Measurements from ENCODE around the gene SLC4A1AP. TPM values are rescaled to one million over a fixed set of nuclear protein-coding genes. Genes with fewer than 3 reads are reported as not detected.
A peak's percentile ranks its signal among the peaks of the same experiment; 100 is the strongest.

SLC4A1AP gene
- total and polyA plus RNA-seq, 2 of the 13 experiments (the other 11 are each of a cell fraction or from before 2014, with no cell fraction given) = 15.3 to 44.6 TPM

DNA sequence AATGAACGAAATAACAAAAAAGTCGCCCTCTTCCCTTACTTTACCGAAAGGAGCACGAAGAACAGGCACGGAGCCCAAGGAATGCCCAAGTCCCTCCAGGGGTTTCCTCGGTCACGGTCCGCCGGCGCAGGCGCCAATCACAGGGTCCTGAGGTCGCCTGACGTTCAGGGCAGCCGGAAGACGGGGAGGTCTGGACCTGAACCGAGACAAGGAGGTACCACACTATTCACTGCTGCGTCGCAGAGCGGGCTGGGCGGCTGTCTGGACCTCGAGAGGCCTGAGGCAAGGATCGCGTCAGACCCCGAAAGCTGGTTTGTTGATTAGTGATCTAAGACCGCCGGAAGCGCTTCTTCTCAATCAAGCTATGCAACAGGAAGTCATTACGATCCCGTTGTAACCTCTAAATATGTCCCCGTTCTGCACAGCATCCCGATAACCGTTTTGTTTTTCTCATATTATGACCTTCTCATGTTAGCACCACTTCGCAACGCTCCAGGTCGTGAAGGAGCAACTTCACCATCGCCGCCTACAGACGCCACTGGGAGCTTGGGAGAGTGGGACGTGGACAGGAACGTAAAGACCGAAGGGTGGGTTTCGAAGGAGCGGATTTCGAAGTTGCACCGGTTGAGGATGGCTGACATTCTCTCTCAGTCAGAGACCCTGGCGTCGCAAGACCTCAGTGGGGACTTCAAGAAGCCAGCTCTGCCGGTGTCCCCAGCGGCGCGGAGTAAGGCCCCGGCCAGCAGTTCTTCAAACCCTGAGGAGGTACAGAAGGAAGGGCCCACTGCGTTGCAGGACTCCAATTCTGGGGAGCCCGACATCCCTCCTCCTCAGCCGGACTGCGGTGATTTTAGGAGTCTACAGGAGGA, at the start of gene SLC4A1AP, which contains the start of gene SUPT7L (continued):
- TF ChIP-seq, protein P1, sequence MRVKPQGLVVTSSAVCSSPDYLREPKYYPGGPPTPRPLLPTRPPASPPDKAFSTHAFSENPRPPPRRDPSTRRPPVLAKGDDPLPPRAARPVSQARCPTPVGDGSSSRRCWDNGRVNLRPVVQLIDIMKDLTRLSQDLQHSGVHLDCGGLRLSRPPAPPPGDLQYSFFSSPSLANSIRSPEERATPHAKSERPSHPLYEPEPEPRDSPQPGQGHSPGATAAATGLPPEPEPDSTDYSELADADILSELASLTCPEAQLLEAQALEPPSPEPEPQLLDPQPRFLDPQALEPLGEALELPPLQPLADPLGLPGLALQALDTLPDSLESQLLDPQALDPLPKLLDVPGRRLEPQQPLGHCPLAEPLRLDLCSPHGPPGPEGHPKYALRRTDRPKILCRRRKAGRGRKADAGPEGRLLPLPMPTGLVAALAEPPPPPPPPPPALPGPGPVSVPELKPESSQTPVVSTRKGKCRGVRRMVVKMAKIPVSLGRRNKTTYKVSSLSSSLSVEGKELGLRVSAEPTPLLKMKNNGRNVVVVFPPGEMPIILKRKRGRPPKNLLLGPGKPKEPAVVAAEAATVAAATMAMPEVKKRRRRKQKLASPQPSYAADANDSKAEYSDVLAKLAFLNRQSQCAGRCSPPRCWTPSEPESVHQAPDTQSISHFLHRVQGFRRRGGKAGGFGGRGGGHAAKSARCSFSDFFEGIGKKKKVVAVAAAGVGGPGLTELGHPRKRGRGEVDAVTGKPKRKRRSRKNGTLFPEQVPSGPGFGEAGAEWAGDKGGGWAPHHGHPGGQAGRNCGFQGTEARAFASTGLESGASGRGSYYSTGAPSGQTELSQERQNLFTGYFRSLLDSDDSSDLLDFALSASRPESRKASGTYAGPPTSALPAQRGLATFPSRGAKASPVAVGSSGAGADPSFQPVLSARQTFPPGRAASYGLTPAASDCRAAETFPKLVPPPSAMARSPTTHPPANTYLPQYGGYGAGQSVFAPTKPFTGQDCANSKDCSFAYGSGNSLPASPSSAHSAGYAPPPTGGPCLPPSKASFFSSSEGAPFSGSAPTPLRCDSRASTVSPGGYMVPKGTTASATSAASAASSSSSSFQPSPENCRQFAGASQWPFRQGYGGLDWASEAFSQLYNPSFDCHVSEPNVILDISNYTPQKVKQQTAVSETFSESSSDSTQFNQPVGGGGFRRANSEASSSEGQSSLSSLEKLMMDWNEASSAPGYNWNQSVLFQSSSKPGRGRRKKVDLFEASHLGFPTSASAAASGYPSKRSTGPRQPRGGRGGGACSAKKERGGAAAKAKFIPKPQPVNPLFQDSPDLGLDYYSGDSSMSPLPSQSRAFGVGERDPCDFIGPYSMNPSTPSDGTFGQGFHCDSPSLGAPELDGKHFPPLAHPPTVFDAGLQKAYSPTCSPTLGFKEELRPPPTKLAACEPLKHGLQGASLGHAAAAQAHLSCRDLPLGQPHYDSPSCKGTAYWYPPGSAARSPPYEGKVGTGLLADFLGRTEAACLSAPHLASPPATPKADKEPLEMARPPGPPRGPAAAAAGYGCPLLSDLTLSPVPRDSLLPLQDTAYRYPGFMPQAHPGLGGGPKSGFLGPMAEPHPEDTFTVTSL (CRISPR knock-in tag; IDR thresholded peaks at IDR 0.05; ENCODE audit: borderline replicate concordance) = peak; percentile 42; the same call in 1 of the 2 replicates
- TF ChIP-seq, protein P2, sequence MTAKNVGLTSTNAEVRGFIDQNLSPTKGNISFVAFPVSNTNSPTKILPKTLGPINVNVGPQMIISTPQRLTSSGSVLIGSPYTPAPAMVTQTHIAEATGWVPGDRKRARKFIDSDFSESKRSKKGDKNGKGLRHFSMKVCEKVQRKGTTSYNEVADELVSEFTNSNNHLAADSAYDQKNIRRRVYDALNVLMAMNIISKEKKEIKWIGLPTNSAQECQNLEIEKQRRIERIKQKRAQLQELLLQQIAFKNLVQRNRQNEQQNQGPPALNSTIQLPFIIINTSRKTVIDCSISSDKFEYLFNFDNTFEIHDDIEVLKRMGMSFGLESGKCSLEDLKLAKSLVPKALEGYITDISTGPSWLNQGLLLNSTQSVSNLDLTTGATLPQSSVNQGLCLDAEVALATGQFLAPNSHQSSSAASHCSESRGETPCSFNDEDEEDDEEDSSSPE (CRISPR knock-in tag; IDR thresholded peaks at IDR 0.05) = no peak; the same call in none of the 2 replicates
- TF ChIP-seq, protein P3, sequence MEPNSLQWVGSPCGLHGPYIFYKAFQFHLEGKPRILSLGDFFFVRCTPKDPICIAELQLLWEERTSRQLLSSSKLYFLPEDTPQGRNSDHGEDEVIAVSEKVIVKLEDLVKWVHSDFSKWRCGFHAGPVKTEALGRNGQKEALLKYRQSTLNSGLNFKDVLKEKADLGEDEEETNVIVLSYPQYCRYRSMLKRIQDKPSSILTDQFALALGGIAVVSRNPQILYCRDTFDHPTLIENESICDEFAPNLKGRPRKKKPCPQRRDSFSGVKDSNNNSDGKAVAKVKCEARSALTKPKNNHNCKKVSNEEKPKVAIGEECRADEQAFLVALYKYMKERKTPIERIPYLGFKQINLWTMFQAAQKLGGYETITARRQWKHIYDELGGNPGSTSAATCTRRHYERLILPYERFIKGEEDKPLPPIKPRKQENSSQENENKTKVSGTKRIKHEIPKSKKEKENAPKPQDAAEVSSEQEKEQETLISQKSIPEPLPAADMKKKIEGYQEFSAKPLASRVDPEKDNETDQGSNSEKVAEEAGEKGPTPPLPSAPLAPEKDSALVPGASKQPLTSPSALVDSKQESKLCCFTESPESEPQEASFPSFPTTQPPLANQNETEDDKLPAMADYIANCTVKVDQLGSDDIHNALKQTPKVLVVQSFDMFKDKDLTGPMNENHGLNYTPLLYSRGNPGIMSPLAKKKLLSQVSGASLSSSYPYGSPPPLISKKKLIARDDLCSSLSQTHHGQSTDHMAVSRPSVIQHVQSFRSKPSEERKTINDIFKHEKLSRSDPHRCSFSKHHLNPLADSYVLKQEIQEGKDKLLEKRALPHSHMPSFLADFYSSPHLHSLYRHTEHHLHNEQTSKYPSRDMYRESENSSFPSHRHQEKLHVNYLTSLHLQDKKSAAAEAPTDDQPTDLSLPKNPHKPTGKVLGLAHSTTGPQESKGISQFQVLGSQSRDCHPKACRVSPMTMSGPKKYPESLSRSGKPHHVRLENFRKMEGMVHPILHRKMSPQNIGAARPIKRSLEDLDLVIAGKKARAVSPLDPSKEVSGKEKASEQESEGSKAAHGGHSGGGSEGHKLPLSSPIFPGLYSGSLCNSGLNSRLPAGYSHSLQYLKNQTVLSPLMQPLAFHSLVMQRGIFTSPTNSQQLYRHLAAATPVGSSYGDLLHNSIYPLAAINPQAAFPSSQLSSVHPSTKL (CRISPR knock-in tag; IDR thresholded peaks at IDR 0.05) = peak; percentile 81
- TF ChIP-seq TMF1 (CRISPR knock-in tag; IDR thresholded peaks at IDR 0.05; ENCODE audit: low read depth) = peak; percentile 47; the same call in 1 of the 2 replicates
- TF ChIP-seq ZIK1 (CRISPR knock-in tag; IDR thresholded peaks at IDR 0.05; ENCODE audit: borderline replicate concordance, low read depth) = peak; percentile 89; the same call in 1 of the 2 replicates
- TF ChIP-seq TBP (CRISPR knock-in tag; IDR thresholded peaks at IDR 0.05) = peak; percentile 80; the same call in 1 of the 2 replicates
- TF ChIP-seq KIAA2018 (CRISPR knock-in tag; IDR thresholded peaks at IDR 0.05; ENCODE audit: borderline replicate concordance) = no peak

Measured in HepG2 (cell line).